Lung (tissue), 12 donors: Measurements from ENCODE around the gene AKT1S1. TPM values are rescaled to one million over a fixed set of nuclear protein-coding genes. Genes with fewer than 3 reads are reported as not detected.

ENCODE experiments used
- ATAC-seq: fragments of 200-7000 bp; cut with Tn5 transposase; one replicate; pipeline ENCODE4 v1.9.1; 2020; ENCODE audit warnings: moderate number of reproducible peaks; ENCODE audit not compliant: insufficient read depth, low FRiP score
- DNase-seq, 3 donors: peaks; one replicate each; pipeline ENCODE4 v3.0.0-alpha.2; 2013 to 2017
- H3K27ac ChIP-seq, 2 donors: one replicate each; pipeline ENCODE4 v1.5.1; 2013; ENCODE audit warnings: mild to moderate bottlenecking in 2 of 2, moderate library complexity in 2 of 2, control low read depth in 1 of 2, inconsistent platforms in 1 of 2, low read depth in 1 of 2, low read length in 1 of 2
- H3K27me3 ChIP-seq, 3 donors: one replicate each; pipeline ENCODE4 v1.5.1; 2013; ENCODE audit warnings: low read length in 2 of 3; ENCODE audit not compliant: control insufficient read depth in 3 of 3, insufficient read depth in 3 of 3
- H3K36me3 ChIP-seq, 4 donors: one replicate each; pipeline ENCODE4 v1.5.1; 2013; ENCODE audit warnings: low read length in 4 of 4, mild to moderate bottlenecking in 1 of 4, moderate library complexity in 1 of 4; ENCODE audit not compliant: control insufficient read depth in 4 of 4, insufficient read depth in 4 of 4
- H3K4me1 ChIP-seq, 5 donors: one replicate each; pipeline ENCODE4 v1.5.1; 2013; ENCODE audit warnings: low read length in 5 of 5, mild to moderate bottlenecking in 2 of 5, moderate library complexity in 1 of 5; ENCODE audit not compliant: control insufficient read depth in 5 of 5, insufficient read depth in 5 of 5
- H3K4me3 ChIP-seq: one replicate; pipeline ENCODE4 v1.5.1; 2013; ENCODE audit warnings: mild to moderate bottlenecking, control low read depth, moderate library complexity
- H3K9ac ChIP-seq, 2 donors: one replicate each; pipeline ENCODE4 v1.5.1; 2013; ENCODE audit warnings: low read length in 2 of 2, control low read depth in 1 of 2; ENCODE audit not compliant: insufficient read depth in 1 of 2
- H3K9me3 ChIP-seq, 4 donors: one replicate each; pipeline ENCODE4 v1.5.1; 2013; ENCODE audit warnings: low read length in 3 of 4, mild to moderate bottlenecking in 1 of 4, moderate library complexity in 1 of 4; ENCODE audit not compliant: control insufficient read depth in 4 of 4, insufficient read depth in 3 of 4
- WGBS, 2 donors: extraction: QIAGEN DNeasy Blood & Tissue Kit; methylation state at CpG; one replicate each; pipeline ENCODE4 v1.1.7; 2013; 5-methylcytosine and 5-hydroxymethylcytosine counted together
- polyA plus RNA-seq, 2 donors: library from polyadenylated mRNA; stranded (reverse); fragments of 200-250 nt; gene quantifications; one replicate each; pipeline ENCODE4 v1.2.1, GENCODE V29; 2013
- total RNA-seq, 2 donors: library from RNA; depleted of rRNA in 1 of 2; stranded (reverse); fragments of >200 nt in 1 of 2; gene quantifications; one replicate each; pipeline ENCODE4 v1.2.1, GENCODE V29; 2014 to 2021
- TF ChIP-seq, protein P1 (sequence below): IDR thresholded peaks from 2 replicates; pipeline ENCODE4 v1.5.1; 2012; ENCODE audit warnings: mild to moderate bottlenecking; ENCODE audit errors: control extremely low read depth, extremely low read depth
- donor health status: control.
- donor health status: control.
- donor health status: Bipolar disorder and iron deficiency.
- donor health status: healthy.
- donor health status: DM: yes; HTN: yes; CAD: no.

Gene AKT1S1
- total and polyA plus RNA-seq, 4 donors: 6.7 to 46.4 (median 35.9) TPM

DNA sequence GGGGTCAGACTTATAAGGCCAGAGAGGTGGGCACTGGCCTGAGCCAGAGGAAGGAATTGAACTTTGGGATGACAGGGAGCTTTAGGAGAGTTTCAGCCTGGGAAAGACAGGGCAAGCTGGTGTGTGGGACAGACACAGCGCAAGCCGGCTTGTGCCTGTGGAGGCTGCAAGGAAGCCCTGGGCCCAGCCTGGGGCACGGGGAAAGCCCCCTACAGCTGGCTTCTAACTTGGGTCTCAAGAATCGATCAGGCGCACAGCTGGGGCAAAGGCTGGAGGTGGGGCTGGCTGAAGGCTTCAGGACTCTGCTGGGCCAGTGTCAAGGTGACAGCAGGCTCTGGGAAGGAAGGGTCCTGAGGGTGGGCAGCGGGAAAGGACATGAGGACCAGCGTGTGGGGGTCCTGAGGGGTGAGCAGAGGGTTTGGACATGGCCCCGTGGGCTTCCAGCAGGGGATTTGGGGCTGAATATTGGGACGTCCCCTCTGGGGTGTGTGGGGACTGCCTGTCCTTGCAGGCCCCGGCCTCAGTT, 23.2 kb downstream of the AKT1S1 start:
- H3K27me3 ChIP-seq: no peaks in the 10 kb centered on the region
- DNase-seq (no peak), ATAC-seq (no peak)
- WGBS, 2 donors: 87 to 95% methylated on average over 10 of the region's 10 CpGs
- peaks cover 0 to 38% (median 31%) of the 10 kb centered on the region in 4 donors for H3K36me3 ChIP-seq
- TF ChIP-seq, protein P1, sequence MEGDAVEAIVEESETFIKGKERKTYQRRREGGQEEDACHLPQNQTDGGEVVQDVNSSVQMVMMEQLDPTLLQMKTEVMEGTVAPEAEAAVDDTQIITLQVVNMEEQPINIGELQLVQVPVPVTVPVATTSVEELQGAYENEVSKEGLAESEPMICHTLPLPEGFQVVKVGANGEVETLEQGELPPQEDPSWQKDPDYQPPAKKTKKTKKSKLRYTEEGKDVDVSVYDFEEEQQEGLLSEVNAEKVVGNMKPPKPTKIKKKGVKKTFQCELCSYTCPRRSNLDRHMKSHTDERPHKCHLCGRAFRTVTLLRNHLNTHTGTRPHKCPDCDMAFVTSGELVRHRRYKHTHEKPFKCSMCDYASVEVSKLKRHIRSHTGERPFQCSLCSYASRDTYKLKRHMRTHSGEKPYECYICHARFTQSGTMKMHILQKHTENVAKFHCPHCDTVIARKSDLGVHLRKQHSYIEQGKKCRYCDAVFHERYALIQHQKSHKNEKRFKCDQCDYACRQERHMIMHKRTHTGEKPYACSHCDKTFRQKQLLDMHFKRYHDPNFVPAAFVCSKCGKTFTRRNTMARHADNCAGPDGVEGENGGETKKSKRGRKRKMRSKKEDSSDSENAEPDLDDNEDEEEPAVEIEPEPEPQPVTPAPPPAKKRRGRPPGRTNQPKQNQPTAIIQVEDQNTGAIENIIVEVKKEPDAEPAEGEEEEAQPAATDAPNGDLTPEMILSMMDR: no peak
- no peak overlapping the region for H3K9ac ChIP-seq
- H3K27ac ChIP-seq: no peak overlapping the region
- H3K4me1 ChIP-seq: peaks cover 0 to 22% (median 13%) of the 10 kb centered on the region in 5 donors
- peaks cover 0 to 8% (median under 1%) of the 10 kb centered on the region in 4 donors for H3K9me3 ChIP-seq
- no peak overlapping the region for H3K4me3 ChIP-seq

GRCh38 chr19:49852631-49853126, 24.5 kb downstream of the AKT1S1 start:
- Histone ChIP-seq H3K9me3 (peaks cover 0 to 8% (median under 1%) of the 10 kb centered on the region in 4 donors), H3K36me3 (peaks cover 0 to 31% (median 23%) of the 10 kb centered on the region in 4 donors), H3K4me1 (peaks cover 0 to 22% (median 13%) of the 10 kb centered on the region in 5 donors), H3K4me3 (no peak overlapping the region), H3K27ac (no peak overlapping the region), H3K27me3 (no peaks in the 10 kb centered on the region), H3K9ac (peak overlapping the region in 1 of 2 donors; percentile 67)
- no peak for DNase-seq
- TF ChIP-seq, protein P1: no peak
- WGBS, 2 donors: 69 to 85% methylated on average over 14 of the region's 14 CpGs
- no peak for ATAC-seq

GRCh38 chr19:49851456-49852259, 25.5 kb downstream of the AKT1S1 start:
- peak; percentile 71 to 82 (median 76) for DNase-seq

More at GRCh38 chr19:49851456-49852259, 25.5 kb downstream of the AKT1S1 start:
- TF ChIP-seq, protein P1: no peak
- no peak for ATAC-seq
- H3K27ac ChIP-seq: peak overlapping the region; percentile 99
- H3K9me3 ChIP-seq: peaks cover 0 to 8% (median under 1%) of the 10 kb centered on the region in 4 donors
- H3K27me3 ChIP-seq: no peaks in the 10 kb centered on the region
- peaks cover 0 to 24% (median 15%) of the 10 kb centered on the region in 4 donors for H3K36me3 ChIP-seq
- H3K9ac ChIP-seq: peak overlapping the region in 1 of 2 donors; percentile 67
- peak overlapping the region; percentile 87 for H3K4me3 ChIP-seq
- 2 to 4% methylated on average over 55 to 78 of the region's 78 CpGs for WGBS, 2 donors
- H3K4me1 ChIP-seq: peaks cover 0 to 22% (median 13%) of the 10 kb centered on the region in 5 donors
